GM19238 (cell line): ENCODE measurements around the gene NTRK3.
"Not testable (repeated sequence)": the region's sequence is repeated elsewhere in the genome, so short reads cannot be mapped to it uniquely, and the experiment has no call there.

Source experiments
- DNase-seq: peaks from one replicate; pipeline ENCODE4 v3.0.0; 2011; ENCODE audit warnings: low spot score; ENCODE audit not compliant: insufficient read length

Gene NTRK3

DNA sequence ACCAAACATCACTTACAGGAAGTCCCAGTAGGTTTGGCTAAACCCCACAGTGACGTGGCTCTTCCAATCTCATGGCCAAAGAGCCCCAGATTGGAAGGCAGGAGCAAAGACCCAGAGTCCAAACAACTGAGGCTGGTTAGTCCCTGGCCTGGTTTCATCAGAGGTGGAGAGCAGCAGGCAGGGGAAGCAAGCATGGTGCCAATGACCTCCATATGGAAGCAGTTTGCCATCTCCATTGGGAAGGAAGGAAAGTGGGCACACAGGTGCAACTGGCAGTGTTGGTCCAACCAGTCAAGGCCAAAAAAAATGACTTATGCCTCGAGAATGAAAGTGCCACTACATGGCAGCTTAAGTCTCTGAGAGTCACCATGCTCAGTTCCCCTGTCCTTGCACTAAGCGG is 175.9 kb downstream of the NTRK3 start:
- no peak for DNase-seq

DNA sequence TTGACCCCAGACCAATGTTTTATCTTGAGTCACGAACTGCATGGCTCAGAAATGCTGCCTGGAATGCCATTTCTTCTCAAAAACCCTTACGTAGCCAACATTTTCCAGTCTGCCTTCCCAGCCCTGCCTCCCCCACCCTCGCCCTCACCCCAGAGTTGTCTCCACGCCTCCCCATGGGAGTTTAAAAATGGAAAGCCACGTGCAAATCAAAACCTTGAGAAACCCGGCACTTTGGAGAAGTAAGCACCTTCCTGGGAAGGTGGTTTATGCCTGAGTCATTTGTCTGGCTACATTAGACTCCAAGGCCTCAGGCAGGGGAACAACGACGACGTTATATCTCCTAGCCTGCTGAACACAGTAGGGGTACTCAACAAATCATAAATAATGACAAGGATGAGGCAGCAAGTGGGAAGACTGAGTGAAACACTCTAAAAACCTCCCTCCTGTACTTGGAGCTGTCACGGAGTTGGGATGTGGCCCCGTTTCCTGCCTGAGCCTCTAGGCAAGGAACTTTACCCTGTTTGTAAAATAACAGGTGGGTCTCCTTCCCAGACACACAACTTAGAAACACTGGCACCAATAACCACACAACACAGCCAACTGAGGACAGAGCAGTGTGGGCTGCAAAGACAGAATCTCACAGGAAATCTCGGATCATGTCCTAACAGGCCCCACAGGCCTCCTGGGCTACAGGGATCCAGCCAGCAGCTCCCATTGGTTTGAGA is 179.1 kb downstream of the NTRK3 start:
- no peak for DNase-seq

DNA sequence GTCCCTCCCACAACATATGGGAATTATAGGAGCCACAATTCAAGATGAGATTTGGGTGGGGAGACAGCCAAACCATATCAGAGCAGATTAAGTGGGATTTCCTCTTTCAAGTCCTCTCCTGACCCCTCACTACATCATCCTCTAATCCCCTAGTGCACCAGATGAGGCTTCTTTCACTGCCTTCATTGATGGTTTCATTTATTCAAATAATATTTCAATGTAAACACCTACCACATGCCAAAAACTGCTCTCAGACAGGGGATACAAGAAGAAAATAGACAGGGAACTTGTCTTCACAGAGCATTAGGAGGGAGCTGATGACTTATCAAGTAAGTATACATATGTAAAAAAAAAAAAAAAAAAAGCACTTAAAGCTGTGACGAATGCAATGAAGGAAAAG is 180.2 kb downstream of the NTRK3 start:
- DNase-seq = no peak

DNA sequence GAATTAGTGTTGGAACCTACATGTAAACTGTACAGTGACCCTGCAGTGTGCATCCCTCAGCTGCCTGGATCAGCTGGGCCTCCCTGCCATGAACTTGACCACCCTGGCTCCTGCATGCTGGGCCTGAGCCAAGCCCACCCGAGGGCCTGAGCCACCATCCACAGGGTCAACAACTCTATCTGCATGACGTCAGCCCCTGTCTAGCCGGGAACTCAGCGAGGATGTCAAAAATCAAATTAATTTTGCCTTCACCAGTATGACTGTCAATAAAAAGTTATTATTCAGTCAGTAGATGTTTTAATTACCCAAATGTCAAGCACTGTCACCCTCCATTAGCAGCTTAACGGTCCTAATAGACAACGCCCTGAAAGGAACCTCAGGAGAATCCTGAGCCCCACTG is 181.4 kb downstream of the NTRK3 start:
- DNase-seq = no peak

DNA sequence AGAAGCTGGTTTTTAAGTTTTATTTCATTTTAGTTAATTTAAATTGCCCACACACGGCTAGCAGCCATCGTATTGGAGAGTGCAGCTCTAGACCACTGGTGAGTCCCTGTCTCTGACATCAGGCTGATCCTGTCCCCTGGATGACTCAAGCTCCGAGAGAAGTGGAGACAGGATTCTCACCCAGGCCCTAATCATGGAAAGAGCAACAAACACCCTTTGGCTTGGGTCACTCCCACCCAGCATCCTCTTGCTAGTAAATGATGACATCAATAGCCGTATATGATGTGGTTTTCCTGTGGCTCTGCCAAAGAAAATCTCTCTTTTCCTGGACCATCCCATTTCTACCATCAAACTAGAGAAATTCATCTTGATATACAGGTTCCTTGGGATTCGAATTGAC is 182.2 kb downstream of the NTRK3 start:
- no peak for DNase-seq

DNA sequence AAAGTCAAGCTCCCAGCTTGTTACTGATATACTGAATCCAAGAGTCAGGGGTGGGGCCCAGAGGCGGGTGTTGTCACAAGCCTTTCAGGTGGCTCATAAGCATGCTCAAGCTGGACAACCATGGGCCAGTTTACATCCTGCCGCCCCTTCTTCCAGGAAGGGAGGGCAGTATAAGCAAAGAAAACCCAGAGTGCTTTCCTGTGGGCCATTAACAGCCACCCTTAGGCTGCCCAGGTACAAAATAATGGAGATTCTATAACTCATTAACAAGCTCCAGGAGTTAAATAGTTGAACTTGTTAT is 183.2 kb downstream of the NTRK3 start:
- DNase-seq = no peak

DNA sequence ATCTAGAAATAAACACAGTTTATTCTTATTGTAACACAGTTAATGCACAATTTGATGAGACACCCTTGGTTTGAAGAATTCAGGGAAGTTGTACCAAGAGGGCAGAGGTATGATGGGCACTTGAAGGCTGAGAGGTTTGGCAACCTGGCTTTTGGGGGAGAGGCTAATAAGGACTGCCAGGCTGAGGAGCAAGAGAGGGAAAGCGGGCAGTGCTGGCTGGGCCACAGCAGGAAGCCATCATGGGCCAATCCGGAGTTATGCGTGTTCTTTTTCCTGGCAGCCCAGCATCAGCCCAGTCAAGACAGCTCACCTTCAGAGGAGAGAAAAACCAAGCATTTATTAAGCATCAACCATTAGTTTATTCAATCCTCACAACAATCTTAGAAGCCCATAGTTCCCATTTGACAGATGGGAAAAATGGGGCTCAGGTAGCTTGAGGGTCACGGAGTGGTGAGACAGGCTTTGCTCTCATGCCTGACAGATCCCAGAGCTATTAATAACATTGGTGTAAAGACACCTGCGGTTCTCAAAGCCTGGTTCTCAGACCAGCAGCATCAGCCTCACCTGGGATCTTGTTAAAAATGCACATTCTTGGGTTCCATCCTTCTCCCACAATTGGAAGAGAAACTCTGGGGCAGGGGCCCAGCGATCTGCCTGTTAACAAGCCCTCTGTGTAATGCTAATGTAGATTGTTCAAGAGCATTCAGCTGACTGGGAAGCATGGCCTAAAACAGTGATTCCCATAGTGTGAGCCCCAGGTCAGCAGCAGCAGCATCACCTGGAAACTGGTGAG is 183.7 kb downstream of the NTRK3 start:
- DNase-seq = no peak

DNA sequence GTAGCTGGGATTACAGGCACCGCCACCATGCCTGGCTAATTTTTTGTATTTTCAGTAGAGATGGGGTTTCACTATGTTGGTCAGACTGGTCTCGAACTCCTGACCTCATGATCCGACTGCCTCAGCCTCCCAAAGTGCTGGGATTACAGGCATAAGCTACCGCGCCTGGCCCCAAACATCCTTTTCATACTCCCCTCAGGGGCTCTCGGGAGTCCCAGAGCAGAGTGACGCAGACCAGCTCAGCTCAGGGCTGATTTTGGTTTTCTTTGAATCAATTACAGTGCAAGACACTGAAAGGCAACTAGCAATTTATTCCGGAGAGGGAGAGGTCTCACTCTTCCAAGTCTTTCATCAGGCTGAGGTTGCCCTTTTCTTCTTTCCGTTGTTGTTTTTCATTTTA is 184.4 kb downstream of the NTRK3 start:
- DNase-seq = not testable (repeated sequence)

DNA sequence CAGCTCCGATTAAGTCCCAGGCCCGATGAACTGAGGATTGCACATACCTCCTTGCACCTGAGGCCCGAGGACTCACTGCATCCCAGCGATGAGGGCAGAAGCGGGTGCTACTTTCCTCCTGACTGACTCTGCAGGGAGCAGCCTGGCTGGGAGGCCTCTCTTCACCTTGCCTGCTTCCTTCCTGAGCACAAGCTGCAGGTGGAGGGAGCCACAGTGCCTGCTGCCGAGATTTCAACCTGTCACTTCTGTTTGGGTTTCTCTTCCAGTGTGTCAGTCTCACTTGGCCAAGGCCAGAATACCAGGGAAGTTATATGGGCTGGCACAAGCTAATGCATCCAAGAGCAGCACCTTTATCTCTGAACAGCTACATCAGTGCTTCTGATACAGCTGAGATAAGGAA is 185.4 kb downstream of the NTRK3 start:
- no peak for DNase-seq

DNA sequence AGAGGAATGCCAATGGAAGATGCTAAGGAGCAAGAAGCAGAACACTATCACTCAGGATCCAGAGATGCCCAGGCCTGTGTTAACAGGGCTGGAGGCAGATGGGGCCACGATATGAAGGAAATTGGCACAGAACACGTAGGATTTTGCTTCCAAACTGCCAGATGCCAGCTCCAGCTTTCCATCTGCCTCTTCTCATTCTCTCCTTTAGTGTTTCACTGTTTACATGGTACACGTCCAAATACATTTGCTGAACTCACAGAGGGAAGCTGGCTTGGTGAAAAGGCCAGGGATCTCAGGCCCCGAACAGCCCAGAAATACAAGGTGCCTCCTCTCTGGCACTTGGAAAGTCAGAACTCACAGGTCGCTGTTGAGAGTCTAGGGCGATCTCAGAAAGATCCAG is 187.0 kb downstream of the NTRK3 start:
- DNase-seq = no peak

DNA sequence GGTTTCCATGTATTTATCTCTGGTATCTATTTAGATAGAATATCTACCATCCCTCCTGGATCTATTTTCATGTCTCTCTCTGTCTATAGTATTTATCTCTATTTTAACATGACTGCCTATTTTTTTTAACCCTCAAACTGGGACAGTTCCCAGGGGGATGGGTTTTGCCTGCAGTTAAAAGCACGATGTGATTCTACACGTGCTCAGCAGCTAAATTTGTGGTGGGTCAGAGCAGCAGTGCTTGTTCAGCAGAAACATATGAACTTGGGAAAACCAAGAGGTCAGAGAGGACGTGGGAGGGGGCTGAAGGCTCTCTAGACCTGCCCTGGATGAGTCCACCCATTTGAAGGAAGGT is 189.2 kb downstream of the NTRK3 start:
- no peak for DNase-seq

DNA sequence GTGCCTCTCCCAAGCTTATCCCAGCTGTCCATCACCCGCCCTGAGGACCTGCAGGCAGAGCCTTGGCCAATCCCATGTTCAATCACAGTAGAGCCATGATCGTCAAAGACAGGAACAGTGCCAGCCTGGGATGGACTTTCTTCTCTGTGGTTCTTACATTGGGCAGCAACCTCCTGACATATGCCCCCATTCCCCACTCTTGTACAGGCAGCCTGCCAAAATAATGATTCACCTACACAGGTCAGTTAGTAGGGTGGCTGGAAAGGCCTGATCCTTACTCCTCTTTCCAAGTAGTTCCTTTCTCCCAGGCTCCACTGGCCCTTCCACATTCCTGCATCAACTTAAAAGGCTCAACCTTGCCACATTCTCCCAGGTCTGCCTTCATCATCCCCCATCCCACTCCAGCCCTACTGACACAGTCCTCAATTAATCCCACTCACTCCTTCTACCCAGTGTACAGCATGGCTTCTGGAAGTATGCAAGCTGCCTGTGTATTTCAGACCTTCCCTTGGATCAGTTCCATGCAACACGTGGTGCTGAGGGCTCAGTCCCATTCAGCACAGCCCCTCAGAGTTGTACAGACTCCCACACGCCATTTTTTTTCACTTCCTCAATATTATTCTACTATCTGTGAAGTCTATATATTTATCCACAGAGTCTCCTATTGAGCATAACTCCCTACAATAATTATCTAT is 189.8 kb downstream of the NTRK3 start:
- DNase-seq = no peak

DNA sequence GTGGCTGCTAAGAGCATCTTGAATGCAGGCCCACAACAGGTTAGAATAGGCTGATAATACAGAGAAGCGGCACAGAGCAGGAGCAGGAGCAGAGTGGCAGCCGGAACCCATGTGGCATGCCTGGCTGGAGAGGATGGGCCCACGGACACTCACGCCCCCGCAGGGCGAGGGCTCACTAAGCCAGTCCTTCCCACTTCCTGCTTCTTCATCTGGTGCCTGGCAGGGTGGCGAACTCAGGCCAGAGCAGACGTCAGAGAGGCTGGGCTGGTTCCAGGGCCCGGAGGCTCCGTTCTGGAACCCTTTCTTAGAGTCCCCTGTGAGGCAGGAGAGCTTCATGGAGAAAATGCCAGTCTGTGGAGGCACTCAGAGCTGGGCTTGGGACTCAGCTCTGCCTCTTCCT is 195.1 kb downstream of the NTRK3 start:
- DNase-seq = no peak

DNA sequence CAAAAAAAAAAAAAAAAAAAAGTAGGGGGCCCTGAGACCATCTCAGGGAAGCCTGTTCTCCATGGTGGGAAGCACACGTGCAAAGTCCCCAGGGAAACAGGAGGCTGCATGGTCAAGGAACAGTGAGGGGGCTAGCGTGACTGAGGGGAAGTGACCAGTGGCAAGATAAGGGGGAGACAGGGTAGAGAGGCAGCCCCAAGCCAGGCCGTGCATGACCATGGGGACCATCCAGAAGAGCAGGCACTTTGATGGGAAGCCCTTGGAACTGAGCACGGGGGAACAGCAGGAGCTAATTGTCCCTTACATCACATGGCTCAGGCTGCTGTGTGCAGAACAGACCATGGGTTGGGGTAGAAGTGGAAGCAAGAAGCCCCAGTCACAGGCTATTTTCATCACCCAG is 196.2 kb downstream of the NTRK3 start:
- DNase-seq = no peak

DNA sequence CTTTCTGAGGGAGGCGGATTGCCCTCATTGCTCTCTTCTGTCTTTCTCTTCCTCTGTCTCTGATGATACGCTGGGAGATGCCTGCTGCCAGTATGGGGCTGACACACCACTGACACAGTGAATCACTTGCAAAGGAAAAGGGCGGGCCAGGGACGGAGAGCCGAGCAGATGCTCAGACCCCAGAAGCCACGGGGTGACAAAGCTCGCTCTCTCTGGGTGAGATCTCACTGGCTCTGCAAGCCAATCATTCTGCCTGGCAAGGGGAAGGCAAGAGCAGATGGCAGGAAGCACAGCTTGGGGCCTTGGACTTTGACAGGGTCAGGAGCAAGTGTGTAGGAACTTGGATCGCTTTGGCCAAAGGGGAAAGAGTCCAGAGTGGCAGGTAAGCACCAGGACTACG is 198.7 kb downstream of the NTRK3 start:
- no peak for DNase-seq

DNA sequence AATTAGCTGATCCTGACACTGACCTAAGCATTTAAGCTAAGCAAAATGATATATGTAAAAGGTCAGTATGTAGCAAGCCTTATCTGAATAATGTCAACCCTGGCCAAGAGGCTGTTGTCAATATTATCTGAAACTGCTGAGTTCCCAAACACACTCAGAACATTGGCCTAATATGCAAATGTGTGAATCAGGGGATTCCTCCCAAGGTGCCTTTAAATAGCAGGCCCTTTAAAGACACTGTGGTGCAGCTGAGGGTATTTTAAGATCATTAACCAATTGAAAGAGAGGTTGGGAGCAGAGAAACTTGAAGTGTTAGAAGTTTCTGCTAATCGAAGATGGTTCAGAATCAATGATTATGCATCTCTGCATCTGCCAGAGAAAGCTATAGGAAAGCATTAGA is 207.0 kb downstream of the NTRK3 start:
- no peak for DNase-seq

DNA sequence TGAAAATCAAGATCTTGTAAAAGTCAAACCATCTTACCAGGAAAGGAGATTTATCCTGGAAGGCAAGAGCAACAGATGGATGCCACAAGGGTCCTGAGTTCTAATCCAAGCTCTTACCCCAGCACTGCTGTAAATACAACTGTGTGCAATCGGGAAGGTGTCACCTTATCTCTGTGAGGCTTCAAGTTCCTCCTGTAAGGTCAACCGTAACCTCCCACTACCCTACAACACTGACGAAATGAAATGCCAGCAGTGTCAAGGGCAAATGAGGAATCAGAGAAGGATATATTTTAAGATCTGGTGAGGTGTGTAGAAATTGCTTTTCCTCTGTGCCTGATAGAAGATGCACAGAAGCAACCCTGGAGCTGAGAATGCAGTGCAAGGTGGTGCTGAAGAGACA is 207.8 kb downstream of the NTRK3 start:
- DNase-seq = no peak

DNA sequence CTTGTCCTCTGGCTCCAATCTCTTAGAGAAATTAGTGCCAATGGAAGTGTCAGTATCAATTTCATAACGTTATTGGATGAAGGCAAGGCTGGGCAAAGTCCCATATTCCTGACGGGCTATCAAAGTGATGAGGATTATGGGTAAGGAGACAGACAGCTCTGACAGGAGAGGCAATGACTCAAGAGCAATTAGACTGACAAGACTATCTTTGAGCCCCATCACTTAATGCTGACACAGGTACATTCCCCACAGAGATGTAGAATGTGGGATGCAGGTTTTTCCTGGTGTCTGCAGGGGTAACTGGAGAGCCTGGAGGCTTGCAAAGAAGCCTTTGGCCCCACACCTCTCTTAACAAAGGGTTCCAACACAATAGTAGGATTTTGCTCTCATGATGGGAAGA is 208.3 kb downstream of the NTRK3 start:
- no peak for DNase-seq

DNA sequence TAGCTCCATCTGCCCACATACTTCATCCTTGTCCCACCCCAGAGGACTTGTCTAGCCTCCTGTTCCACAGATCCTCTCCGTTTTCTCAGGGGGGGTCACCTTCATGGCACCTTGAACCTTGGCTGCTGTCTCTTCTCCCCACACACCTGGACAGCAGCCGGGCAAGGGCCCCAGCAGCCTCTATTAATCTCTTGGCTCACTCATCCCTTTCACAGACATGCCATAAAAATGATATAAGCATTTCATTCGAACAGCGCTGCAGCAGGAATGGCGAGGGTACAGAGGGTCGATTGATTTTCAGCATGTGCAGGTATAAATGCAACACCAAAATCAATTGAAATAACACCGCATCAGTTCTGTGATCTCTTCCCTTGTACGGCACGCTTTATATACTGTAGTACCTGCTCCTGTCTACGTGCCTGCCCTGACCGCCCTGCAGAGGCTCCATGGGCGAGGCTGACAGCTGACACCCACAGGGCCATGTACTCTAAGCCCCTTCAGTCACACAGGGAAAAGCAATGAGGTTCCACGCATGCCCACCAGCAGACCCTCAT is 209.9 kb downstream of the NTRK3 start:
- DNase-seq = no peak

DNA sequence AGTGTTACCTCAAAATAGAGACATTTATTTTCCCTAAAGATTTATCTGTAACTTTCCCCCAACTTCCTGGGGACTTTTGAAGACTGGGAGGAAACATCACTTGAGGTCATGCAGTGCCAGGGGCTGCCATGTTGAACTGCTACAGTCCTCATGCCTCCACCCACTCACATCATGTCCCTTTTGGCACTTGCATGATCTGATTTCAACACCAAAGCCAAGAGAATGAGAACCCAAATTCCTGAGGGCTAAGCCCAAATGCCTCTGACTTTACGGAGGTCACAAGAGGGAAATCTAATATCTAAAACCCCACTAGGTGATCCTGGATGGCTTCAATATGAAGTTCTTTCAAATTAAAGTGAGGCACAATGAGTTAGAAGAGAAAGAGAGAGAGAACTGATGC is 213.1 kb downstream of the NTRK3 start:
- no peak for DNase-seq

DNA sequence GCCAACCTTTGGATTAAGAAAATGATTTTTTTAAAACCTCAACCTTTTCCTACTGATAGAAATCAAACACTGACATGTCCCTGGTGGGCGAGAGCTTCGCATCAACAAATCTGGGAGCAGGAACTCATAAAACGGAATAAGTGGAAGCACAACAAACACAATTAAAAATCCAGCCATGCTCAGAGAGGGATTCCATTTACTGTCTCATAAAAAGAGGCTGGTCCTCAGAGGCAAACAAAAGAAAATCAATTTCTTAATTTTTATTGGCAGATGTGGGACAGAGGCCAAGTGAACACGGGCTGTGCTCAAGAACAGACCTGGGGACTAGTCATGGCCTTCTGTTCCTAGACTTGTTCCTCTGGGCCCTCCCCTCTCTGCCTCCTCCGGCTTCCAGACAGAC is 214.5 kb downstream of the NTRK3 start:
- no peak for DNase-seq

DNA sequence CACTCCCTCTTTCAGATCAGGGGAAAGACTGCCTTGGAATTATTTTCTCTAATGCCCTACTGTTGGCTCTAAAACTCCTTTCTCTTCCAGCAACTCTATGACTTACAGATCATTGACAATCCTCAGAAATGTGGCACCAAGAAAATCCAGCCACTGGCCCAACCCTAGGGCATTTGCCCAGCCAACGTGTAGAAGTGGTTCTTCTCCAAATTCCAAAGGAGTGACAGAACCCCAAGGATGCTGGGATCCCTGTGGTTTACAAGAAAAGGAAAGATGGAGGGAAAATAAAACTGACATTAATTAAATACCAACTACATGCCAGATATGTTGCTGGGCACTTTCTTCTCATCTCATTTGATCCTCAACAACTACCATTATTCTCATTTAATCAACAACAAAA is 216.0 kb downstream of the NTRK3 start:
- DNase-seq = no peak

DNA sequence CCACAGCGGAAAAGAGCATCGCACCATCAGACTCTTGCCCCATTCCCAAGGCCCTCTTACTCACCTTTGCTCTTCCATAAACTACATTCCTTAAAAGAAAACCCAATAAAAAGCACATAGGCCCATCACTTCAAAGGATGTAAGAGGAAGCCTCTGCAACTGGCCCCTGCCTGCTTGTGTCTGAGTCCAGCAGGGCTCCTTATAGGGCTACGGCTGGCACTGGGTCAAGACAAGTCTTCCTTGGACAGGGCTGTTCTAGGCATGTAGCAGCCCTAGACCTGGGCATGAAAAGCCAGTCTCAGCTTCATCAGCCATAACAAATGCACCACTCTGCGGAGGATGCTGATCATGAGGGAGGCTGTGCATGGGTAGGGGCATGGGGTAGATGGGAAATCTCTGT is 218.3 kb downstream of the NTRK3 start:
- DNase-seq = no peak
